ENCODE data around the gene CACNA2D4. TPM values are rescaled to one million over a fixed set of nuclear protein-coding genes. Genes with fewer than 3 reads are reported as not detected.

The CACNA2D4 gene
- total and polyA plus RNA-seq, 11 donors, result 0.10 to 9.0 (median 1.2) TPM

GRCh38 chr12:1791104-1791841 is 127.2 kb downstream of the CACNA2D4 start:
- ATAC-seq (peak in 2 of 4 donors; percentile 26 to 38), DNase-seq (peak in 4 of 5 donors; percentile 62 to 69 (median 66))
- peak overlapping the region in 3 of 12 donors; percentile 12 to 31 (median 30) for H3K27ac ChIP-seq
- peaks cover 8 to 32% (median 21%) of the 10 kb centered on the region in 12 donors for H3K4me1 ChIP-seq
- H3K9me3 ChIP-seq, result no peaks in the 10 kb centered on the region
- no peaks in the 10 kb centered on the region for H3K27me3 ChIP-seq
- no peak overlapping the region for H3K4me3 ChIP-seq
- TF ChIP-seq POLR2A (IDR thresholded peaks at IDR 0.05) (no peak), CTCF (IDR thresholded peaks at IDR 0.05) (peak; percentile 67 to 88 (median 85))
- H3K36me3 ChIP-seq, result peaks cover 0 to 22% (median 13%) of the 10 kb centered on the region in 9 donors
- WGBS, 4 donors, result 40 to 47% (median 46%) methylated on average over 10 of the region's 10 CpGs
- intact Hi-C loops (cut with DNase I), result loop anchor here (1.0 to 10.0 kb wide), 7 partner anchors 136 to 994 kb away; no protein-coding TSS in a partner anchor

GRCh38 chr12:1790444-1790843 is 128.0 kb downstream of the CACNA2D4 start:
- H3K9me3 ChIP-seq, result no peaks in the 10 kb centered on the region
- H3K27ac ChIP-seq, result no peak overlapping the region
- H3K4me1 ChIP-seq, result peaks cover 5 to 26% (median 16%) of the 10 kb centered on the region in 12 donors
- 70 to 81% (median 74%) methylated on average over 7 of the region's 7 CpGs for WGBS, 4 donors
- intact Hi-C loops (cut with DNase I), result loop anchor here in 6 of 10 donors (2.0 to 10.0 kb wide), 5 partner anchors 136 to 994 kb away; no protein-coding TSS in a partner anchor
- H3K4me3 ChIP-seq, result no peak overlapping the region
- TF ChIP-seq CTCF (IDR thresholded peaks at IDR 0.05) (no peak), POLR2A (IDR thresholded peaks at IDR 0.05) (no peak)
- no peaks in the 10 kb centered on the region for H3K27me3 ChIP-seq
- DNase-seq (no peak), ATAC-seq (no peak)
- peaks cover 0 to 30% (median 21%) of the 10 kb centered on the region in 9 donors for H3K36me3 ChIP-seq

GRCh38 chr12:1787714-1788113 is 130.7 kb downstream of the CACNA2D4 start:
- DNase-seq (no peak), ATAC-seq (no peak)
- Histone ChIP-seq H3K9me3 (no peaks in the 10 kb centered on the region), H3K27me3 (no peaks in the 10 kb centered on the region), H3K4me3 (no peak overlapping the region), H3K4me1 (peaks cover 0 to 17% (median 5%) of the 10 kb centered on the region in 12 donors), H3K36me3 (peaks cover 0 to 52% (median 43%) of the 10 kb centered on the region in 9 donors), H3K27ac (no peak overlapping the region)
- TF ChIP-seq POLR2A (IDR thresholded peaks at IDR 0.05) (no peak), CTCF (IDR thresholded peaks at IDR 0.05) (no peak)
- WGBS, 4 donors, result 59 to 79% (median 74%) methylated on average over 6 of the region's 6 CpGs
- intact Hi-C loops (cut with DNase I), result no loop called here

GRCh38 chr12:1782215-1782614 is 136.2 kb downstream of the CACNA2D4 start:
- intact Hi-C loops (cut with DNase I), result no loop called here
- ATAC-seq, result no peak
- no peak for DNase-seq
- WGBS, 4 donors, result 53 to 71% (median 64%) methylated on average over 2 of the region's 2 CpGs
- Histone ChIP-seq H3K4me3 (no peak overlapping the region), H3K9me3 (no peaks in the 10 kb centered on the region), H3K36me3 (peaks cover 0 to 54% (median 41%) of the 10 kb centered on the region in 9 donors), H3K4me1 (peaks cover 0 to 29% (median 16%) of the 10 kb centered on the region in 12 donors), H3K27ac (no peak overlapping the region), H3K27me3 (no peaks in the 10 kb centered on the region)
- TF ChIP-seq CTCF (IDR thresholded peaks at IDR 0.05) (no peak), POLR2A (IDR thresholded peaks at IDR 0.05) (no peak)

Measured in heart left ventricle (tissue), 16 donors.